NCI-H345 treated with DMSO at 0.1 percent for 48 hours (cell line): ENCODE measurements around the gene TRIOBP.
A peak's percentile ranks its signal among the peaks of the same experiment; 100 is the strongest.
"Not testable (repeated sequence)": the region's sequence is repeated elsewhere in the genome, so short reads cannot be mapped to it uniquely, and the experiment has no call there.

Source experiments
- DNase-seq: peaks from one replicate; lab custom pipeline; 2025; ENCODE audit not compliant: unreplicated experiment; lab: John Stamatoyannopoulos, UW

The TRIOBP gene

DNA sequence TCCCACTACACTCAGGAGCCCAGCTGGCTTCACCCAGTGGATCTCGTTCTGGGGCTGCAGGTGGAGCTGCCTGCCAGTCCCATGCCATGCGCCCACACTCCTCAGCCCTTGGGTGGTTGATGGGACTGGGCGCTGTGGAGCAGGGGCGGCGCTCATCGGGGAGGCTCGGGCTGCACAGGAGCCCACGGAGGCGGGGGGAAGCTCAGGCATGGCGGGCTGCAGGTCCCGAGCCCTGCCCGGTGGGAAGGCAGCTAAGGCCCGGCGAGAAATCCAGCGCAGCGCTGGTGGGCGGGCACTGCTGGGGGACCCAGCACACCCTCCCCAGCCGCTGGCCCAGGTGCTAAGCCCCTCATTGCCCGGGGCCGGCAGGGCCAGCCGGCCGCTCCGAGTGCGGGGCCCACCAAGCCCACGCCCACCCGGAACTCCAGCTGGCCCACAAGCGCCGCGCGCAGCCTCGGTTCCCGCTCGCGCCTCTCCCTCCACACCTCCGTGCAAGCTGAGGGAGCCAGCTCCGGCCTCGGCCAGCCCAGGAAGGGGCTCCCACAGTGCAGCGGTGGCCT, 21.0 kb downstream of the TRIOBP start:
- DNase-seq = not testable (repeated sequence)

DNA sequence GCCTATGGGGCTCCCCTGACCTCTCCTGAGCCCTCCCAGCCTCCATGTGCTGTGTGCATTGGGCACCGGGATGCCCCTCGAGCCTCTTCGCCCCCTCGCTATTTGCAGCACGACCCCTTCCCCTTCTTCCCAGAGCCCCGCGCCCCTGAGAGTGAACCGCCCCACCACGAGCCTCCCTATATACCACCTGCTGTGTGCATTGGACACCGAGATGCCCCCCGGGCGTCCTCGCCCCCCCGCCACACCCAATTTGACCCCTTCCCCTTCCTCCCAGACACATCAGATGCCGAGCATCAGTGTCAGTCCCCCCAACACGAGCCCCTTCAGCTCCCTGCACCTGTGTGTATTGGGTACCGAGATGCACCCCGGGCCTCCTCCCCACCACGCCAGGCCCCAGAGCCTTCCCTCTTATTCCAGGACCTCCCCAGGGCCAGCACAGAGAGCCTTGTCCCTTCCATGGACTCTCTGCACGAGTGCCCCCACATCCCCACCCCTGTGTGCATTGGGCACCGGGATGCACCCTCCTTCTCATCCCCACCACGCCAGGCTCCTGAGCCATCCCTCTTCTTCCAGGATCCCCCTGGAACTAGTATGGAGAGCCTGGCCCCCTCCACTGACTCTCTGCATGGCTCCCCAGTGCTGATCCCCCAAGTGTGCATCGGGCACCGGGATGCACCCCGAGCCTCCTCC, 28.8 kb downstream of the TRIOBP start:
- no peak for DNase-seq

DNA sequence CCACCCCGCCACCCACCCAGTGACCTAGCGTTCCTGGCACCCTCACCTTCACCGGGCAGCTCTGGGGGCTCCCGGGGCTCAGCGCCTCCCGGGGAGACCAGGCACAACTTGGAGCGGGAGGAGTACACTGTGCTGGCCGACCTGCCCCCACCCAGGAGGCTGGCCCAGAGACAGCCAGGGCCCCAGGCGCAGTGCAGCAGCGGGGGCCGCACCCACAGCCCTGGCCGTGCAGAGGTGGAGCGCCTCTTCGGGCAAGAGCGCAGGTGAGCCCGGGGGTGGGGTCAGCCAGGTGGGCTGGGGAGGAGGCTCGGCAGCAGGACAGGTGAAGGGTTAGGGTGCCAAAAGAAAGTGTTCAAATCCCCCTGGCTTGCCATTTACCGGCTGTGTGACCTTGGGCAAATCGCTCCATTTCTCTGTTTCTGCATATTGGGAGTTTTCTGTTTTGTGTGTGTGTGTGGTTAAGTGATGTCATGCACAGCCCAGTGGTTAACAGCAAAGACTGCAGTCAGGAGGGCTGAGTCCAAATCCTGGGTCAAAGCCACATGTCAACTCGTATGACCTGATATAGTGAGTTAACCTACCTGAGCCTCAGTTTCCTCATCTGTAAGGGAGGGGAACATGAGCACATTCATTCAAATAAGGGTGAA, 29.5 kb downstream of the TRIOBP start:
- no peak for DNase-seq

DNA sequence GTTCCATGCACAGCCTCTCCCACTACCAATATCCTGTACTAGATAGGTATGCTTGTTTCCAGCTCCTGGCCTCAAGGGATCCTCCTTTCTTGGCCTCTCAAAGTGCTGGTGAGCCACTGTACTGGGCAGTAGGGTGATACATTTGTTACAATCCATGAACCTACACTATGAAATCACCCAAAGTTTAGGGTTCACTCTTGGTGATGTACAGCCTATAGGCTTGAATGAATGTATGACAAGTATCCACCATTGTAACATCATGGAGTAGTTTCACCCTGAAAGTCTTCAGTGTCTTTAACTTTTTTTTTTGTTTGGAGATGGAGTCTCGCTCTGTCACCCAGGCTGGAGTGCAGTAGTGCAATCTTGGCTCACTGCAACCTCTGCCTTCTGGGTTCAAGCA, 31.8 kb downstream of the TRIOBP start:
- no peak for DNase-seq

DNA sequence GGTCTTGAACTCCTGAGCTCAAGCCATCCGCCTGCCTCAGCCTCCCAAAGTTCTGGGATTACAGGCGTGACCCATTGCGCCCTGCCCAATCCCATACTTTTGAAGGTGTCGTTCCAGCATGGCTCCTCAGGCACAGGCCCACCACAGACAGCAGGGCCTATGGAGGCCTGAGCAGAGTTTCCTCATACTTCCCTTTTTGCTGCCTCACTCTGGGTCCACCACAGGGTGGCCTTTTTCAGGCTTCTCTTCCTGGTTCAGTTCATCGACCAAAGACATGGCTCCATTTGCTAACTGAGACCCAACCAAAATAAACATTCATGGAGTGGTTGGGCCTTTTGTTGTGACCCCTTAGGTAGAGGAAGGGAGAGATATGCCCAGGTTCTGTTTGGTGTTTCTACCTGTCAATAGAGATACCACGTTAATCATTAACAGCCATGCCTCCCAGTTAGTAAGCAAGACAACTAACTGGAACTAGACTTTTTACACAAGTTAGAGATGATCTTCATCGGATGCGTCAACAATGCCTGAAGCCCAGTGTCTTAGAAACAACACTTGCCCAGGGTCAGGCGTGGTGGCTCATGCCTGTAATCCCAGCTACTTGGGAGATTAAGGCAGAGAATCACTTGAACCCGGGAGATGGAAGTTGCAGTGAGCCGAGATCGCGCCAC, 35.1 kb downstream of the TRIOBP start:
- no peak for DNase-seq

DNA sequence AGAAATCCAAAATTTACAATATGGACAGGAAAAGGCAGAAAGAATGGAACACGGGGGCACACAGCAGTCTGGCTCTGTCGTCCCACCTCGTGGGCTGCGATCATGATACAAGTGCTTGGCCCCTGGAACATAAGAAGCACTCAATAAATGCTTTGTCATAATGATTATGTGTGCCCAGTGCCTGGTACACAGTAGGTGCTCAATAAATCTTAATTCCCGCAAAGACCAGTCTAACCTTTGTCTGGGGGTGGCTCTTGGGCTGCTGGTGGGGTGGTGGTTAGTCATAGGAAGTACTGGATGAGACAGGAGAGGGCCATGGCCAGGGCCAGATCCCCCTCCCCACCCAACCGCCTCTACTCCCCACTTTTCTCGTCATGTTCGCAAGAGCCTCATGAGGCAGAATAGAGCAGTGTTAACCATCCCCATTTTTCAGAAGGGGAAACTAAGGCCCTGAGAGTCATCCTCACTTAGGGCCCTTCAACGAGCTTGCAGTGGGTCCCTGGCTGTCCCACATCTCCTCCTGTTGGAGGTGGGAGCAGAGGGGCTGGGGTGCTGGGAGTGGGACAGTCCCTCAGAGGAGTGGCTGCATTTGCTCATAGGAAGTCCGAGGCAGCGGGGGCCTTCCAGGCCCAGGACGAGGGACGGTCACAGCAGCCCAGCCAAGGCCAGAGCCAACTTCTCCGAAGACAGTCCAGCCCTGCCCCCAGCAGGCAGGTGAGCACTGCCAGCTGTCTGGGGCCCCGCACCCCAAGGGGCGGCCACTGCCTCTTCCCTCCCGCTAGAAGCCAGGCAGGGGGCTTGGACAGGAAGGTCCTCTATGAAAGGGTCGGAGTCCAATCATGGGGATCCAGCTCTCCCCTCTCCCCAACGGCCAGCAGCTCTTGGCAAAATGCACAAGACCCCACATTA, 36.1 kb downstream of the TRIOBP start:
- no peak for DNase-seq

DNA sequence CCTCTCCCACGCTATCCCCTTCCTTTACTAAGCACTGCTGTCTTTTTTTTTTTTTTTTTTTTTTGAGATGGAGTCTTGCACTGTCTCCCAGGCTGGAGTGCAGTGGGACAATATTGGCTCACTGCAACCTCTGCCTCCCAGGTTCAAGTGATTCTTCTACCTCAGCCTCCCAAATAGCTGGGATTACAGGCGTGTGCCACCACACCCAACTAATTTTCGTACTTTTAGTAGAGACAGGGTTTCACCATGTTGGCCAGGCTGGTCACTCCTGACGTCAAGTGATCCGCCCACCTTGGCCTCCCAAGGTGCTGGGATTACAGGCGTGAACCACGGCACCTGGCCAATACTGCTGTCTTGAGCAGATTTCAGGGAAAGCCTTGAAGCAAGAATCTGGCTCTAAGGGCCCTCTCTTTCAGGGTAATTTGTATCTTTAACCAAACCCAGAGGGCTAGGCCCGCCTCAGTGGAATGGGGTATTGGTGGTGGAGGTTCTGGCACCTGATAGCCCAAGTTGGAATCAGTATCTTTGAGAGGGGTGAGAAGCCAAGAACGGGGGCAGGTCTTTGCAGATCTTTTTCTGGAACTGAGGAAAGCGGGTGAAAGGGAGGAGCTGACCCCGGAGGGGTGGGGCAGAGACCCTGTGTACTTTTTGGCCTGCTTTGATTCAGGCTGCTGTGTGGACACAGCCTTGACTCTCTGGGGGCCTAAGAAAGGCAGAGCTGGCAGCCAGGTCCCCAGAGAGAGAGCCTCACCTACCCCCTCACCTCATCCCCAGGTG, 37.0 kb downstream of the TRIOBP start:
- DNase-seq = no peak

DNA sequence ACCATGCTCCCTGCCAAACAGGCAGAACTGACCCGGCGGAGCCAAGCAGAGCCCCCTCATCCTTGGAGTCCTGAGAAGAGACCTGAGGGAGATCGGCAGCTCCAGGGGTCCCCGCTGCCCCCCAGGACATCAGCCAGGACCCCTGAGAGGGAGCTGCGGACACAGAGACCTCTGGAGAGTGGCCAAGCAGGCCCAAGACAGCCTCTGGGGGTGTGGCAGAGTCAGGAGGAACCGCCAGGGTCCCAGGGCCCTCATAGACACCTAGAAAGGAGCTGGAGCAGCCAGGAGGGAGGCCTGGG, 37.5 kb downstream of the TRIOBP start:
- no peak for DNase-seq

DNA sequence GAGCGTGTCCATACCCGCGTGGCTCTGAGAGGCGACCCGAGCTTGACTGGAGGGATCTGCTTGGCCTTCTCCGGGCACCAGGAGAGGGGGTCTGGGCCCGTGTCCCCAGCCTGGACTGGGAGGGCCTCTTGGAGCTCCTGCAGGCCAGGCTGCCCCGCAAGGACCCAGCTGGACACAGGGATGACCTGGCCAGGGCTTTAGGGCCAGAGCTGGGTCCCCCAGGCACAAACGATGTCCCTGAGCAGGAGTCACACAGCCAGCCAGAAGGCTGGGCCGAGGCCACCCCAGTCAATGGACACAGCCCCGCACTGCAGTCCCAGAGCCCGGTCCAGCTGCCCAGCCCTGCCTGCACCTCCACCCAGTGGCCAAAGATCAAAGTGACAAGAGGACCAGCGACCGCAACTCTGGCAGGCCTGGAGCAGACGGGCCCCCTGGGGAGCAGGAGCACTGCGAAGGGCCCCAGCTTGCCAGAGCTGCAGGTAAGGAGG, 38.2 kb downstream of the TRIOBP start:
- no peak for DNase-seq

DNA sequence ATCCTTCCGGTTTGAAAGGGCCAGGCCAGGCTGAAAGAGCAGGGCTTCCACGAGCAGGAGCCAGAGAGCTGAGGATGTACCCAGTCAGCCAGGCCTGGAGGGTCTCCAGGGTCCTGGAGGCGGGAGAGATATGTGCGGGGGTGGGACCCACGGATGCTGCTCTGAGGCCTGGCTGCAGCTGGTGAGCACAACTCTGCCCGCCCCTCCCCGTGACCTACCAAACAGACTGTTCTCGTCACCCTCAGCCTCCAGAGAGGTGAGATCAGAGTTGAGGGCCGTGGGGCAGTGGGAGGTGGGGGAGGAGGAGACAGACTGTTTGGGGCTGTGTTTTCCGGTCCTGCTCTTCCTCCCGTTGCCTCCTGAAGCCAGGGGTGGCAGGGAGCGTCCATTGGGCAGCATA, 42.2 kb downstream of the TRIOBP start:
- no peak for DNase-seq

DNA sequence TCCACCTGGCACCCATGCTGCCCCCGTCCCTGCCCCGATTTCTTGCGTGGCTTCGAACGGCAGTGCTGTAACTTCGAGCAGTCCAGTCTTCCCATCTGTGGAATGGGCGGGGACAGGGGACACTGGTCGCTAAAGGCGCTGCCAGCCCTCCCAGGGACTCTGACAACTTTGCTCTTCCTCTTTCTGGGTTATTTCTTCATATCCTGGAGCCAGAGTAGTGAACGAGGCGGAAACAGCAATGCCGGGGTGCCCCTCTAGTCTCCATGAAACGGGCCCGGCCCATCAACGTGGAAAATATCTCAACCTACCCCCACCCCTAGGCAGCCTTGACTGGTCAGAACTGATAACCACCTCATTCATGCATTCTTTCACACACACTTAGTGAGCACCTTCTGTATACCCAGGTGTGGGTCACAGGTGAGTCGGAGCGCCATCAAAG, 42.8 kb downstream of the TRIOBP start:
- DNase-seq = no peak

DNA sequence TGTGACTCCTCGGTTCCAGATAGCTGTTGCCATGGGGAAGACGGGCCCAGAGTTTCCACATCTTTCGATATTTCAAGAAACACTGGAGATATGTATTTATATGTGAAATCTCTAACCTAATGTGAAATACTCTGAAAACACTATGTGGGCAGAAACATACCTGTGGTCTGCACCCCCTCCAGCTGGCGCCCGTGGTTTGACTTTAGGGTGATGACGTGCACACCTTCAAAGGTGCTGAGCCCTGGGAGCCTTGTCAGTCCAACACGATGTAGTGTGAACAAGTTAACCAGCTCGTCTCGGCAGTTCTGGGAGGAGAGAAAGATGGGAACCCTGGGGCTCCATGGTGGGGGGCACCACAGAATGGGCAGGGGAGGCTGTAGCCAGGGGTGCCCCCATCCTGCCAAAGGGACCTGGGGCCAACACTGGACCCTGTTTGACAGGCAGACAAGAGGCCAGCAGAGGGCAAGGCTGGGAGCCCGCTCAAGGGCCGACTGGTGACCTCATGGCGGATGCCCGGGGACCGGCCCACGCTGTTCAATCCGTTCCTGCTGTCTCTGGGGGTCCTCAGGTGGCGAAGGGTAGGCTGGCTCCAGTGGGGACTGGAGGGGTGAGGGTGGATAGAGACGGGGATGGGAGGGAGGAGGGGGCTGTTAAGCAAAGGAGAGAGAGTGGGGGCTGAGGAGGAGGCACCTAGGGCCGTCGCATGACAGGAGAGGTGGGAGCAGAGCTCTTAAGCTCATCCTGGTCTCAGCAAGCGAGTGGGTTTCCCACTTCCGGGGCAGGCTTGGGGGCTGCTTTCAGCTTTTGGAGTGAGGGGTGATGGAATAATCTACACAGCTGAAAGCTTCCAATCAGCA, 43.8 kb downstream of the TRIOBP start:
- DNase-seq = no peak

DNA sequence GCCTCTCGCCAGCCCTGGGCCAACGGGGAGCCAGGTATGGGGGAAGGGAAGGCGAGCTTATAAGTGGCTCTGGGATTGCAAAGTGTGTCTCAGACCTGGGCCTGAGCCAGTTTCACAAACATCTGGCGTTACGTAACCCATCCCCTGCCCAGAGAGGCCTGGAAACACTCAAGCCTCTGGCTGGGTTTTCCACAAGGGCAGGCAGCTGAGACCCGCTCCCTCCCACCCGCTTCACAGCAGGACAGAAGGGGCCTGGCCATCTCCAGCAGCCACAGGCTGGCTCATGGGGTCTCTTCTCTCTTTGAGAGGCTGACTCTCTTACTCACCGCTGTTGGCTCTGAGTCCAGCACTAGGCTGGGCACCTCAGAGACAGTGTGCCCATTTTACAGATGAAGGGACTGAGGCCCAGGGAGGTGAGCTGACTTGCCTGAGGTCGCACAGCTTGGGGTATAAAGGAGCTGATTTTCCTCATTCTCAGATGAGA, 44.5 kb downstream of the TRIOBP start:
- peak; percentile 18 for DNase-seq

DNA sequence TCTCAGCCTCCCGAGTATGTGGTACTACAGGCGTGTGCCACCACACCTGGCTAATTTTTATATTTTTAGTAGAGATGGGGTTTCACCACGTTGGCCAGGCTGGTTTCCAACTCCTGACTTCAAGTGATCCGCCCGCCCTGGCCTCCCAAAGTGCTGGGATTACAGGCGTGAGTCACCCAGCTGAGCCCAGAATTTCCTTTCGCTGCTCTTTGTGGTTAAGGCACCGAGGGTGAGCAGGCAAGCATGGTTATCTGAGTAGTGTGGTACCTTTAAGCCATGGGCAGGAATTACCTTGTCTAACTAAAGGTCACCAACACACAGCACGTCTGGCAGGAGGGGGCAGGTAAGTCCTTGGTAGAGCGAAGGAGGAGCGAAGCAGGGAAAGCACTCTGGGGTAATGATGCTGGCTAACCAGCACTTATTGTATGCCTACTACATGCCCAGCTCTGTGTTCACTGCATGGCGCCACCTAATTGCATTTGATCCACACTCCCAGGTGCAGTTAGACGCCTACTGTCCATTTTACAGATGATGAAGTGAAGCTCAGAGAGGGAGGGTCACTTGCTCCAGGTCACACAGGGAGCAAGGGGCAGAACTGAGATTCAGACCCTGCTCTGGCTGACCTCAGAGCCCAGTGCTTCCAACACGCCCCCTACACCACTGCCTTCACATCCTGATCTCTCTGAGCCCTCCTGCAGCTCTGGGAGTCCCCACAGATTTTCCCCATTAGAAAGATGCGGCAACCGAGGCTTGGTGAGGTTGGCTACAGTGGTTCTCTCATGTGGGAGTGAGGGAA, 45.7 kb downstream of the TRIOBP start:
- no peak for DNase-seq

DNA sequence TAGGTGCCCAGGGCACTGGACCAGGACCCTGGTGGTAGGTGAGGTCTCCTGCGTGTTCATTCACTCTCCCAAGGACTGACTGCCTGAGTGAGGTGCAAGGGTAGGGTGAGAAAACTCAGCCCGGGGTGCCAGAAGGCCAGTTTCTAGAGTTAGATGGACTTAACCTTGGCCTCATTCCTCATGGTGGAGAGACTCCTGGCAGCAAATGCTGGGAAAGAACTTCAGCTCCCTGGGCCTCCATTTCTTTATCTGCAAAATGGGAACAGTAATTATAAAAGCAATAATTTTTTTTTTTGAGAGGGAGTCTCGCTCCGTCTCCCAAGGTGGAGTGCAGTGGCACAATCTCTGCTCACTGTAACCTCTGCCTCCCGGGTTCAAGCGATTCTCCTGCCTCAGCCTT, 47.7 kb downstream of the TRIOBP start:
- DNase-seq = no peak

DNA sequence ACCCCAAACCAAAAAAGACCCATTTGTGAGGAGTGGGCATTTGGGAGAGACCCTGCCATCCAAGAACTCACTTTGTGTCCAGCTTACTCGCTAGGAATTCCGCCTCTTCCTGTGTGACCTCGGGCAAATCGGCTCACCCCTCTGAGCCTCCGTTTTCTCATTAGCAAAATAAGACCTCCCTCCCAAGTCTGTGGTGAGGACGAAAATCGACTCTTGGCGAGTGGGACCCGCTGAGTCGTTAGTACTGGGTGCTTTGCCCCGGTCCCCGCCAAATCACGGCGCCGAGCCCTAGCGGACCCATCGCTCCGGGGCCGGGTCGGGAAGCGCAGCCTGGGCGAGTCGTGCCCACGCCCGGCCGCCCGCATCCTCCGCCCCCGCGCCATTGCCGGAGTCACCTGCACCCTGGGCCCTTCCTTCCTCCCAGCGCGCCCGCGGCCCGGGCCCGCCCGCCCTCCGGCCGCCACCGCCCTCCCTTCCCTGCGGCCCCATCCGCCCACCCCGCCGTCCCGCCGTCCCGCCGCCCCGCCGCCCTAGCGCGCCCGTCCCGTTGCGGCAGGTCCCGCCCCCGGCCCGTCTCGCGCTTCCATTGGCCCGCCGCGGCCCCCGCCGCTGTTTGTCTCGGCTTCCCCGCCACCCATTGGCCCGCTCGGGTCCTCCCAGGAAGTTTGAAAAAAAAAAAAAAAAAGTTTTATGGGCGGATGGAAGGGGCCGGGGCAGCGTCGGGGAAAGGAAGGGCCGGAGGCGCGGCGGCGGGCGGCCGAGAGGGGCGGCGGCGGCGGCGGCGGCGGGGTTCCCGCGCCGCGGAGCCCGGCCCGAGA, 48.9 kb downstream of the TRIOBP start:
- peak; percentile 22 for DNase-seq

DNA sequence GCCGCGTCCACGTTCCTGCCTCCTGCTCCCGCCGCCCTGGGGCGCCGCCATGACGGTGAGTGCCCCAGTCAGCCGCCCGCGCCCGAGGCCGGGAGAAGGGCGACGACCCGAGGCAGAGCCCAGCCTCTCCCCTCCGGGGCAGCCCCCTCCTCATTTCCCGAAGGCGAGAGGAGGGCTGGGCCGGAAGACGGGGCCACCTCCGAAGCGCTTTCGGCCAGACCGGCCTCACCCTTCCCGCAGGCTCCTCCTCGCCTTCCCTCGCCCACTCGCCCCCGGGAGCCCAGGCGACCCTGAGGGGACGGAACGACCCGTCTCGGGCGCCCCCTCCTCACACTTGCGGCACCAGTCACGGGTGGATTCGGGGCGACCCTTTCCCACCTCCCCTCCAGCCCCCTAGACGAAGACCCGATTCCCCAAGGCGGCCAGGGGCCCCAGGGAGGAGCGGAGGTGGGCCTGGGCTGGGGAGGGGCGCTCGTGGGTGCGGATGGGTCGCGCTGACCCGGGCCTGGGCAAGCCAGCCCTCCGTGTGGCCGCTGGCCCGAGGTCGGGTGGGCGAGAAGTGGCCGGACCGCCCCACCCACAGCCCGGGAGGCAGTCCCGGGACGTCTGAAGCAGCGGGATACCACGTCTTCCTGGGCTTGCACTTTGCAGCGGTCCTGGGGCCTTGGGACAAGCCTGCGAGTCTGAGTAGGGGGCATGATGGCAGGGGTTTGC, 49.7 kb downstream of the TRIOBP start:
- no peak for DNase-seq
